Stimulated activated CD4-positive, alpha-beta T cell treated with anti-CD3 and anti-CD28 coated beads, TNF-alpha, amount 100 ng/mL, for 48 hours (primary cell): ENCODE measurements around the gene ITGA7.
A peak's percentile ranks its signal among the peaks of the same experiment; 100 is the strongest.

Experiments
- DNase-seq, 3 donors: peaks; one replicate each; pipeline ENCODE4 v3.0.0-alpha.2; 2020; ENCODE audit warnings: low read depth in 3 of 3

Gene ITGA7, protein sequence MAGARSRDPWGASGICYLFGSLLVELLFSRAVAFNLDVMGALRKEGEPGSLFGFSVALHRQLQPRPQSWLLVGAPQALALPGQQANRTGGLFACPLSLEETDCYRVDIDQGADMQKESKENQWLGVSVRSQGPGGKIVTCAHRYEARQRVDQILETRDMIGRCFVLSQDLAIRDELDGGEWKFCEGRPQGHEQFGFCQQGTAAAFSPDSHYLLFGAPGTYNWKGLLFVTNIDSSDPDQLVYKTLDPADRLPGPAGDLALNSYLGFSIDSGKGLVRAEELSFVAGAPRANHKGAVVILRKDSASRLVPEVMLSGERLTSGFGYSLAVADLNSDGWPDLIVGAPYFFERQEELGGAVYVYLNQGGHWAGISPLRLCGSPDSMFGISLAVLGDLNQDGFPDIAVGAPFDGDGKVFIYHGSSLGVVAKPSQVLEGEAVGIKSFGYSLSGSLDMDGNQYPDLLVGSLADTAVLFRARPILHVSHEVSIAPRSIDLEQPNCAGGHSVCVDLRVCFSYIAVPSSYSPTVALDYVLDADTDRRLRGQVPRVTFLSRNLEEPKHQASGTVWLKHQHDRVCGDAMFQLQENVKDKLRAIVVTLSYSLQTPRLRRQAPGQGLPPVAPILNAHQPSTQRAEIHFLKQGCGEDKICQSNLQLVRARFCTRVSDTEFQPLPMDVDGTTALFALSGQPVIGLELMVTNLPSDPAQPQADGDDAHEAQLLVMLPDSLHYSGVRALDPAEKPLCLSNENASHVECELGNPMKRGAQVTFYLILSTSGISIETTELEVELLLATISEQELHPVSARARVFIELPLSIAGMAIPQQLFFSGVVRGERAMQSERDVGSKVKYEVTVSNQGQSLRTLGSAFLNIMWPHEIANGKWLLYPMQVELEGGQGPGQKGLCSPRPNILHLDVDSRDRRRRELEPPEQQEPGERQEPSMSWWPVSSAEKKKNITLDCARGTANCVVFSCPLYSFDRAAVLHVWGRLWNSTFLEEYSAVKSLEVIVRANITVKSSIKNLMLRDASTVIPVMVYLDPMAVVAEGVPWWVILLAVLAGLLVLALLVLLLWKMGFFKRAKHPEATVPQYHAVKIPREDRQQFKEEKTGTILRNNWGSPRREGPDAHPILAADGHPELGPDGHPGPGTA

GRCh38 chr12:55707841-55708694, at the start of gene ITGA7:
Gene ITGA7 (minus strand): TSS chr12:55707904. CDS start chr12:55707682, 222 bp downstream.
- DNase-seq: peak in 2 of 3 donors; percentile 32 to 50

- no peak for DNase-seq
Measured at GRCh38 chr12:55755246-55755645, 47.5 kb upstream of the ITGA7 start.

DNA sequence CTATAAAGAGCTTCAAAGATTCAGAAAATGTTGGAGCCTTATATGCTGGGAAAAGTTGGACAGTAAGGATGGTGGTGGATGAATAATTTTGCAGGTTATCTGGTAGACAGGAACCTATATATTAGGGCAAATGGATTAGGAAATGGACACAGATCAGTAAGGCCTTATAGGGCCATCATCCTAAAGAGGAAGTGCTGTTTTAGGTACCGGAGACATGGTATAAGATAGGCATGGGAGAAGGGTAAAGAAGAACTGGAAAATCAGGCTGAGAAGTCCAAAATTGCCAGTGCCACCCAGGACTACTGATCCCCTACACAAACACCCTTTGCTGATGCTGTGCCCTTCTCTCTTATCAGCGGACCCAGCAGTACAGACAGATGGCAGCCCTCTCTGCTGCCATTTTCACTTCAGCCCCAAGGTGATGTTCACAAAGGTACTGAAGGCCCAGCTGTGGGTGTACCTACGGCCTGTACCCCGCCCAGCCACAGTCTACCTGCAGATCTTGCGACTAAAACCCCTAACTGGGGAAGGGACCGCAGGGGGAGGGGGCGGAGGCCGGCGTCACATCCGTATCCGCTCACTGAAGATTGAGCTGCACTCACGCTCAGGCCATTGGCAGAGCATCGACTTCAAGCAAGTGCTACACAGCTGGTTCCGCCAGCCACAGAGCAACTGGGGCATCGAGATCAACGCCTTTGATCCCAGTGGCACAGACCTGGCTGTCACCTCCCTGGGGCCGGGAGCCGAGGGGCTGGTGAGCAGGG, 40.7 kb upstream of the ITGA7 start:
- no peak for DNase-seq

GRCh38 chr12:55746913-55747231, 39.2 kb upstream of the ITGA7 start:
- no peak for DNase-seq

DNA sequence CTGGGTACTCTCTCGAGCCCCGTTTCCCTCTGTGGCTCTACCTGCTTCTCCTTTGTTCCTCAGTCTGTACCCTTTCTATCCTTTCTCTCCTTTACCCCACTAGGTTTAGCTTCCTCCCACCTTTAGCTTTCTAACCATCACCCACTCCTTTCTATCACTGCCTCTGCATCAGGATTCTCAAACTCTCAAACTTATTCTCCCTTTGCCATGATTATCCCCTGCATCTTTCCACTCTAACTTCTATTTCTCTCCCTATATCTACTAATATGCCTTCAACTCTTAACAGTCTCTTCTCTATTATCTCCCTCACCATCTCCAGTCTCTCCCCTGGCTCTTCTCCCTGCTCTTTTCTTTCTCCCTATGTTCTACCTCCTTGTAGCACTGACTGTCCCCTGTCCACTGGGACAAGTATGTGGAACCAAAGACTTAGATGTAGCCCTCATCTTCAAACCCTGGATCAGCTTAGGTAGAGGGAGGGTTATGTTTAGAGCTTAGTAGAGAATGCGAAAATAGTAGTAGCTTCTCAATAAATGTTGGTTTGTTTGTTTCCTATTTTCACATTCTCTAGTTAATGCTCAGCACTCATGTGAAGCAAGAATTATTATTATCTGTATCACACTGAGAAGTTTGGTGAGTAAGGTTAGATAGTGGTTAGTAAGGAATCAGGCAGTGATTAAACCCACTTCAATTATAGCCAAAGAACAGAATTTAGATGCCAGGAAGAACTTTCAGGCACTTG, 38.6 kb upstream of the ITGA7 start:
- DNase-seq: no peak

GRCh38 chr12:55745361-55746173, 37.9 kb upstream of the ITGA7 start:
- no peak for DNase-seq

DNA sequence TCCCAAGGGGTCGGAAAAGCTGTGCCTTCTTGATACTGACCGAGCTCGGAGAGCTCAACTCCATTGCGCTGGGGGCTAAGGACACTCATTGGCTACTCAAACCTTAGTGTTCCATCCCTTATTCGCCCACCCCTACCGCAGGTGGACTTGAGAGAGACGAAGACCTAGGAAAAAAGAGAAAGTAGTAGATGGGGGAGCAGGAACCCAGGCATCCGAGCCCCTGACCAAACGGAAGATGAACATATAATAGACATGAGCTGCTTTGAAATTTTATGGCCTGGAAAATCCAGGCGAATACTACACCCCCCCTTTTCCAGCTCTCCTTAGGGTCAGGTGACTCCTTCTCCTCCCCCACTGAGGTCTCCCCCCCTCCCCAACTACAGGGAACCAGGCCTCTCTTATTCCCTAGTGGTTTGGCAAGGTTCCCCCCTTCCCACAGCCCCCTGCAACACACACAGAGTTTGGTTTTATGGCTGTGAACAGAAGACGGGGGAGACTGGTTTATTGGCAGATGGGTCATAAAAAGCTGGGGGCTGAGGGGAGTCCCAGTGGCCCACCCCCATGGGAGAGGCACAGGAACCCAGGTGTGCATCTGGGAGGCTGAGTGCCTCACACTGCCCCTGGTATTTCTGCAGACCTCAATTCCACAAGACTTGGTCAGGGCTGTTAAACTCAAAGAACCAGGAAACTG, 36.8 kb upstream of the ITGA7 start:
- no peak for DNase-seq

GRCh38 chr12:55743406-55744339, 36.0 kb upstream of the ITGA7 start:
- DNase-seq: peak in 1 of 3 donors; percentile 42

DNA sequence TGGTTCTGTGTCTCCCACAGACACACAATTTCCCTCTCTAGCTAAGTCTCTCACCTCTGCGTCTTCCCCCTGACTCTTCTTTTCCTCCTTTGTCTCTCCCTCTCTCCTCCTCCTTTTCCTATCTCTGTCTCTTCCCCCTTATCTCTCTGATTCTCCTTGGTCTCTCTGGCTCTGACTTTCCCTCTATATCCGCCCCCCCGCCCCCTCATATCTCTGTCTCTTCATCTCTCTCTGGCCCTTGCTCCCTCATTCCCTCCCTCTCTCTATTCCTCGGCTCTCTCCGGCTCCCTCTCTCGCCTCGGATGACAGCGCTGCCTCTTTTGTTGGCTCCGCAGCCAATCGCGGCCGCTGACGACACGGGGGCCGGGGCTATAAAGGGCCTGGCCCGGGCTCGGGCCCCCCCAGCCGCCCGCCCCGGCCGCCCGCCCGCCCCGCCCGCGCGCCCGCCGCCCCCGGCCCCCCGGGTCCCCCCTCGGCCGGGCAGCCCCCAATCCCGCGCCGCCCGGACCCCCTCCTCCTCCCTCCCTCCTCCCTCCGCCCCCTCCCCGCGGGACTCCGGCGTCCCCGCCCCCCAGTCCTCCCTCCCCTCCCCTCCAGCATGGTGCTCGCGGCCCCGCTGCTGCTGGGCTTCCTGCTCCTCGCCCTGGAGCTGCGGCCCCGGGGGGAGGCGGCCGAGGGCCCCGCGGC, 35.2 kb upstream of the ITGA7 start, which contains the start of gene GDF11:
Gene GDF11, plus strand, starts transcription at position 404 of the 687 bp plus-strand sequence. Its CDS starts 195 bp downstream, at position 599.
- peak; percentile 52 to 72 (median 54) for DNase-seq

- no peak for DNase-seq
Measured at GRCh38 chr12:55741931-55742680, 34.4 kb upstream of the ITGA7 start.

DNA sequence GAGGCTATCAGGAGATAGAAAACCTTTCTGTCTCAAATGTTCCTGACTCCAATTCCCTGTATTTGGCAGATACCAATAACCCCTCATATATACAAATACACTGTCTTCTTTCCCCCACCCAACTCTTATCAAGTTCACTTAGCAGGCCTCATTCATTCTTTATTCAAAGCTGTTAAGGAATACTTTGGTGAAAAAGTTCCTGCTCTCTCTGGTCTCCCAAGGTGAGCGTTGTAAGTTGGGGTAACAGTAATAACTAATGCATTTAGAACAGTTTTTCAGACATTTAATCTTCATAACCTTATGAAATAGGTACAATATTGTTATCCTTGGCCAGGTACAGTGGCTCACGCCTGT, 31.3 kb upstream of the ITGA7 start:
- no peak for DNase-seq

GRCh38 chr12:55738123-55739024, 30.7 kb upstream of the ITGA7 start:
- DNase-seq: peak; percentile 71 to 81 (median 78)

- DNase-seq: no peak
Measured at GRCh38 chr12:55737581-55738122, 29.9 kb upstream of the ITGA7 start.

- peak in 1 of 3 donors; percentile 43 for DNase-seq
Measured at GRCh38 chr12:55736780-55737580, 29.3 kb upstream of the ITGA7 start.
